ENCODE measurements around the gene FCHSD2. TPM values are rescaled to one million over a fixed set of nuclear protein-coding genes. Genes with fewer than 3 reads are reported as not detected.
"Not testable (repeated sequence)": the region's sequence is repeated elsewhere in the genome, so short reads cannot be mapped to it uniquely, and the experiment has no call there.

Gene FCHSD2
- total RNA-seq, 1 donor: 34.0 TPM

DNA sequence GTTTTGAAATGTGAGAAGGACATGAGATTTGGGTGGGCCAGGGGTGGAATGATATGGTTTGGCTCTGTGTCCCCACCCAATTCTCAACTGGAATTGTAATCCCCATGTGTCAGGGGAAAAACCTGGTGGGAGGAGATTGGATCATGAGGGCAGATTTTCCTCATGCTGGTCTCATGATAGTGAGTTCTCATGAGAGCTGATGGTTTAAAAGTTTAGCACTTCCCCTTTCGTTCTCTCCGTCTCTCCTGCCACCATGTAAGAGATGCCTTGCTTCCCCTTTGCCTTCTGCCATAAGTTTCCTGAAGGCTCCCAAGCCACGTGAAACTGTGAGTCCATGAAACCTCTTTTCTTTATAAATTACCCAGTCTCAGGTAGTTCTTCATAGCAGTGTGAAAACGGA lies 113.5 kb downstream of the FCHSD2 start:
- Histone ChIP-seq H4K20me1 (ENCODE audit: insufficient read depth, low read length) (peaks cover 8% of the 10 kb centered on the region), H3K4me1 (ENCODE audit: insufficient read depth, low read length) (no peaks in the 10 kb centered on the region), H3K4me3 (ENCODE audit: insufficient read depth, low read length) (no peak overlapping the region), H3K27ac (ENCODE audit: low read depth, low read length) (no peak overlapping the region), H3K9me3 (ENCODE audit: low read depth, low read length) (peaks cover 5% of the 10 kb centered on the region), H3K27me3 (ENCODE audit: insufficient read depth, low read length) (no peaks in the 10 kb centered on the region), H3K4me2 (ENCODE audit: insufficient read depth, low read length) (no peak overlapping the region), H3K36me3 (ENCODE audit: insufficient read depth, low read length) (no peaks in the 10 kb centered on the region), H2AFZ (ENCODE audit: low read length) (no peak overlapping the region), H3K79me2 (ENCODE audit: insufficient read depth, low read length) (peaks cover 79% of the 10 kb centered on the region)
- TF ChIP-seq, protein P1, sequence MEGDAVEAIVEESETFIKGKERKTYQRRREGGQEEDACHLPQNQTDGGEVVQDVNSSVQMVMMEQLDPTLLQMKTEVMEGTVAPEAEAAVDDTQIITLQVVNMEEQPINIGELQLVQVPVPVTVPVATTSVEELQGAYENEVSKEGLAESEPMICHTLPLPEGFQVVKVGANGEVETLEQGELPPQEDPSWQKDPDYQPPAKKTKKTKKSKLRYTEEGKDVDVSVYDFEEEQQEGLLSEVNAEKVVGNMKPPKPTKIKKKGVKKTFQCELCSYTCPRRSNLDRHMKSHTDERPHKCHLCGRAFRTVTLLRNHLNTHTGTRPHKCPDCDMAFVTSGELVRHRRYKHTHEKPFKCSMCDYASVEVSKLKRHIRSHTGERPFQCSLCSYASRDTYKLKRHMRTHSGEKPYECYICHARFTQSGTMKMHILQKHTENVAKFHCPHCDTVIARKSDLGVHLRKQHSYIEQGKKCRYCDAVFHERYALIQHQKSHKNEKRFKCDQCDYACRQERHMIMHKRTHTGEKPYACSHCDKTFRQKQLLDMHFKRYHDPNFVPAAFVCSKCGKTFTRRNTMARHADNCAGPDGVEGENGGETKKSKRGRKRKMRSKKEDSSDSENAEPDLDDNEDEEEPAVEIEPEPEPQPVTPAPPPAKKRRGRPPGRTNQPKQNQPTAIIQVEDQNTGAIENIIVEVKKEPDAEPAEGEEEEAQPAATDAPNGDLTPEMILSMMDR (IDR thresholded peaks at IDR 0.05; ENCODE audit: extremely low read depth, low read depth, low read length): no peak
- DNase-seq (ENCODE audit: insufficient read length, low spot score, missing footprints): no peak

- not testable (repeated sequence) for H3K4me2 ChIP-seq (ENCODE audit: insufficient read depth, low read length); H3K27me3 ChIP-seq (ENCODE audit: insufficient read depth, low read length); H4K20me1 ChIP-seq (ENCODE audit: insufficient read depth, low read length); H3K4me3 ChIP-seq (ENCODE audit: insufficient read depth, low read length); H3K4me1 ChIP-seq (ENCODE audit: insufficient read depth, low read length); DNase-seq (ENCODE audit: insufficient read length, low spot score, missing footprints); H3K9me3 ChIP-seq (ENCODE audit: low read depth, low read length); H3K27ac ChIP-seq (ENCODE audit: low read depth, low read length); H3K36me3 ChIP-seq (ENCODE audit: insufficient read depth, low read length); H2AFZ ChIP-seq (ENCODE audit: low read length)
- H3K79me2 ChIP-seq (ENCODE audit: insufficient read depth, low read length): peaks cover 86% of the 10 kb centered on the region
Measured at GRCh38 chr11:73027840-73028239, 114.3 kb downstream of the FCHSD2 start.

GRCh38 chr11:73024639-73025038 lies 117.5 kb downstream of the FCHSD2 start:
- Histone ChIP-seq H3K4me3 (ENCODE audit: insufficient read depth, low read length) (no peak overlapping the region), H3K79me2 (ENCODE audit: insufficient read depth, low read length) (peaks cover 83% of the 10 kb centered on the region), H3K27me3 (ENCODE audit: insufficient read depth, low read length) (no peaks in the 10 kb centered on the region), H2AFZ (ENCODE audit: low read length) (no peak overlapping the region), H4K20me1 (ENCODE audit: insufficient read depth, low read length) (peaks cover 18% of the 10 kb centered on the region), H3K36me3 (ENCODE audit: insufficient read depth, low read length) (no peaks in the 10 kb centered on the region), H3K9me3 (ENCODE audit: low read depth, low read length) (peaks cover 5% of the 10 kb centered on the region), H3K27ac (ENCODE audit: low read depth, low read length) (no peak overlapping the region), H3K4me2 (ENCODE audit: insufficient read depth, low read length) (no peak overlapping the region), H3K4me1 (ENCODE audit: insufficient read depth, low read length) (no peaks in the 10 kb centered on the region)
- TF ChIP-seq, protein P1 (IDR thresholded peaks at IDR 0.05; ENCODE audit: extremely low read depth, low read depth, low read length): no peak
- no peak for DNase-seq (ENCODE audit: insufficient read length, low spot score, missing footprints)

- no peaks in the 10 kb centered on the region for H3K4me1 ChIP-seq (ENCODE audit: insufficient read depth, low read length)
- no peak for DNase-seq (ENCODE audit: insufficient read length, low spot score, missing footprints)
- H4K20me1 ChIP-seq (ENCODE audit: insufficient read depth, low read length): peaks cover 19% of the 10 kb centered on the region
- H2AFZ ChIP-seq (ENCODE audit: low read length): no peak overlapping the region
- TF ChIP-seq, protein P1 (IDR thresholded peaks at IDR 0.05; ENCODE audit: extremely low read depth, low read depth, low read length): no peak
- no peak overlapping the region for H3K4me2 ChIP-seq (ENCODE audit: insufficient read depth, low read length)
- H3K27ac ChIP-seq (ENCODE audit: low read depth, low read length): no peak overlapping the region
- no peaks in the 10 kb centered on the region for H3K27me3 ChIP-seq (ENCODE audit: insufficient read depth, low read length)
- H3K9me3 ChIP-seq (ENCODE audit: low read depth, low read length): no peaks in the 10 kb centered on the region
- no peaks in the 10 kb centered on the region for H3K36me3 ChIP-seq (ENCODE audit: insufficient read depth, low read length)
- H3K79me2 ChIP-seq (ENCODE audit: insufficient read depth, low read length): peaks cover 74% of the 10 kb centered on the region
- H3K4me3 ChIP-seq (ENCODE audit: insufficient read depth, low read length): no peak overlapping the region
Measured at GRCh38 chr11:73019996-73020395, 122.1 kb downstream of the FCHSD2 start.
